Body of pancreas (tissue), 4 donors: ENCODE measurements around the gene KRTAP5-11. TPM values are rescaled to one million over a fixed set of nuclear protein-coding genes. Genes with fewer than 3 reads are reported as not detected.
"Not testable (repeated sequence)": the region's sequence is repeated elsewhere in the genome, so short reads cannot be mapped to it uniquely, and the experiment has no call there.

Experiments used
- ATAC-seq: fragments of 150-250 bp; one replicate; pipeline ENCODE4 v1.9.1; 2016
- DNase-seq, 4 donors: peaks; one replicate each; pipeline ENCODE4 v3.0.0-alpha.2; 2019
- H3K27ac ChIP-seq, 4 donors: fragments of 200-600 bp; sonication (generic); 1 replicate in 3 of 4; 2 replicates in 1 of 4; pipeline versions ENCODE4 v1.5.1 to v1.6.1; 2016 to 2019; ENCODE audit warnings: mild to moderate bottlenecking in 1 of 4, mixed read lengths in 1 of 4, moderate library complexity in 1 of 4
- H3K27me3 ChIP-seq, 2 donors: fragments of 200-600 bp; sonication (generic); one replicate each; pipeline ENCODE4 v1.6.0; 2016; ENCODE audit warnings: mild to moderate bottlenecking in 1 of 2
- H3K36me3 ChIP-seq, 2 donors: fragments of 200-600 bp; sonication (generic); replicated peaks in 1 of 2; 2 replicates each; pipeline ENCODE4 v1.5.1; 2016; ENCODE audit warnings: low read depth in 2 of 2; ENCODE audit not compliant: insufficient read depth in 1 of 2
- H3K4me1 ChIP-seq: fragments of 200-600 bp; sonication (generic); one replicate; pipeline ENCODE4 v1.6.0; 2016
- H3K4me3 ChIP-seq, 2 donors: fragments of 200-600 bp; sonication (generic); 1 replicate in 1 of 2; 2 replicates in 1 of 2; pipeline ENCODE4 v1.5.1; 2016 to 2019
- H3K9me3 ChIP-seq, 3 donors: fragments of 200-600 bp; sonication (generic); 1 replicate in 2 of 3; 2 replicates in 1 of 3; pipeline ENCODE4 v1.5.1; 2016
- CTCF ChIP-seq, 7 experiments: fragments of 450-650 bp in 4 of 7; fragments of 200-600 bp in 3 of 7; sonication (generic) in 3 of 7; IDR thresholded peaks; one replicate each; pipeline ENCODE4 v1.5.1; 2016 to 2019; ENCODE audit warnings: antibody characterized with exemption in 7 of 7
- POLR2A ChIP-seq, 3 donors: fragments of 450-650 bp; IDR thresholded peaks; one replicate each; pipeline ENCODE4 v1.6.1; 2016; ENCODE audit warnings: antibody characterized with exemption in 3 of 3, mild to moderate bottlenecking in 2 of 3
- WGBS, 2 donors: methylation state at CpG; one replicate each; pipeline ENCODE4 v1.1.5; 2017; 5-methylcytosine and 5-hydroxymethylcytosine counted together
- intact Hi-C: fragments of 100-400 bp; cut with DNase I; formaldehyde crosslinking; loops from one replicate; pipeline ENCODE4 v1.15.1; 2023
- total RNA-seq, 2 donors: library from RNA; depleted of rRNA; stranded (reverse); fragments of >200 nt; gene quantifications; one replicate each; pipeline ENCODE4 v1.1.0, GENCODE V29; 2016

The KRTAP5-11 gene, protein sequence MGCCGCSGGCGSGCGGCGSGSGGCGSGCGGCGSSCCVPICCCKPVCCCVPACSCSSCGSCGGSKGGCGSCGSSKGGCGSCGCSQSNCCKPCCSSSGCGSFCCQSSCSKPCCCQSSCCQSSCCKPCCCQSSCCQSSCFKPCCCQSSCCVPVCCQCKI
- total RNA-seq, result not detected

GRCh38 chr11:71582309-71582895, at the start of gene KRTAP5-11:
KRTAP5-11 (minus strand) TSS chr11:71582875; CDS start chr11:71582837, 38 bp downstream.
- intact Hi-C loops, result no loop called here
- H3K36me3 ChIP-seq, result no peaks in the 10 kb centered on the region
- no peaks in the 10 kb centered on the region for H3K27me3 ChIP-seq
- TF ChIP-seq CTCF (IDR thresholded peaks at IDR 0.05) (no peak), POLR2A (IDR thresholded peaks at IDR 0.05) (no peak)
- no peaks in the 10 kb centered on the region for H3K4me1 ChIP-seq
- DNase-seq (no peak), ATAC-seq (no peak)
- H3K9me3 ChIP-seq, result no peaks in the 10 kb centered on the region
- WGBS, 2 donors, result 67 to 72% methylated on average over 1 to 3 of the region's 3 CpGs
- no peak within 1 kb of the TSS for H3K27ac ChIP-seq
- no peak within 1 kb of the TSS for H3K4me3 ChIP-seq

- intact Hi-C loops, H3K27me3 ChIP-seq, DNase-seq, H3K9me3 ChIP-seq, H3K4me3 ChIP-seq, H3K36me3 ChIP-seq, H3K4me1 ChIP-seq, H3K27ac ChIP-seq, ATAC-seq: not testable (repeated sequence)
- WGBS, 2 donors, result 73 to 88% methylated on average over 9 to 18 of the region's 18 CpGs
Measured at GRCh38 chr11:71631551-71631950, 48.9 kb upstream of the KRTAP5-11 start.

DNA sequence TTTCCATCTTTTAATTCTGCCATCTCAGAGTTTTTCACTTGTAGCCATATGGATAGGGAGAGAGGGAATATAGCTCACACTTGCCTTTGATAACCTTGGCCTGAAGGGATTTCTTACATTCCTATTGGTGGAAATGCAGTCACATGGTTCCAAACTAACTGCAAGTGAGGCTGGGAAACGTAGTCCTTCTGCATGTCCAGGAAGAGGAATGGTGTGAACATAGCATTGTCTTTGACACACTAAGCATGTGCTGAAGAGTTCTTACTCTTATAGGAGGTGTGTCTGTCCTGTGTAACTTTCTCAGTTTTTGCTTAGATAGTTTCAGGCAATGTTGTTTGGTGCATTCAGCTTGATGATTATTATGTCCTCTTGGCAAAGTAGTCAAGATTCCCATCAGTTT, 47.4 kb upstream of the KRTAP5-11 start:
- H3K9me3 ChIP-seq, H3K4me1 ChIP-seq, H3K27me3 ChIP-seq, H3K27ac ChIP-seq, ATAC-seq, intact Hi-C loops, H3K4me3 ChIP-seq, DNase-seq, H3K36me3 ChIP-seq: not testable (repeated sequence)
- 57 to 63% methylated on average over 1 of the region's 1 CpG for WGBS, 2 donors

DNA sequence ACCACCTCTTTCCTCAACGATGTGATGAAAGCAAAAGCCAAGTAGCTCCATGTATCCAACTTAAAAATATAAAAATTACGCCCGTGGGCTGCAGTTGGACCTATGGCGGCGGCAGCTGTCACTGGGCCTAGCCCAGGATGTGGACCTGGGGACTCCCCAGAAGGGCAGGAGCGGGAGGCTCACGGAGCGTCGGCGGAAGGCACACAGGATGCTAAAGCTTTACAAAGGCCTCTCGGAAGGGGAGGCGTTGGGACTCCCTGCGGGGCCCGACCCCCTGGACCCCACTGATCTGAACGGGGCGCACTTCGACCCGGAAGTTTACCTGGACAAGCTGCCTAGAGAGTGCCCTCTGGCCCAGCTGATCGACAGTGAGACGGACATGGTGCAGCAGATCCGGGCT, 46.3 kb upstream of the KRTAP5-11 start:
- H3K36me3 ChIP-seq, H3K9me3 ChIP-seq, ATAC-seq, intact Hi-C loops, H3K27me3 ChIP-seq, DNase-seq, H3K4me3 ChIP-seq, H3K4me1 ChIP-seq, H3K27ac ChIP-seq: not testable (repeated sequence)
- WGBS, 2 donors, result 84 to 87% methylated on average over 21 of the region's 21 CpGs

GRCh38 chr11:71623226-71623625, 40.6 kb upstream of the KRTAP5-11 start:
- H3K4me1 ChIP-seq, H3K9me3 ChIP-seq, H3K4me3 ChIP-seq, DNase-seq, intact Hi-C loops, H3K36me3 ChIP-seq, H3K27ac ChIP-seq, ATAC-seq, H3K27me3 ChIP-seq: not testable (repeated sequence)
- 81 to 92% methylated on average over 11 of the region's 11 CpGs for WGBS, 2 donors

DNA sequence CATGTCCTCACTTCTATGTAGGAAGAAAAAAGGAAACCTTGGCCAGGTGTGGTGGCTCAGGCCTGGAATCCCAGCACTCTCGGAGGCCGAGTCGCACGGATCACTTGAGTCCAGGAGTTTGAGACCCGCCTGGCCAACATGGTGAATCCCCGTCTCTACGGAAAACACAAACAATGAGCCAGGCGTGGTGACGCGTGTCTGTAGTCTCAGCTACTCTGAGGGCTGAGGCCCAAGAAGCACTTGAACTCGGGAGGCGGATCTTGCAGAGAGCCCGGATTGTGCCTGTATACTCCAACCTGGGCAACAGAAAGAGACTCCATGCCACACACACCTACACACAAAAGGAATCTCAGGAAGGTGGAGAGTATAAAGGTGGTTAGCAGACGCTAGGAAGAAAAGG, 39.9 kb upstream of the KRTAP5-11 start:
- intact Hi-C loops, H3K27me3 ChIP-seq, H3K4me1 ChIP-seq, DNase-seq, H3K36me3 ChIP-seq, H3K9me3 ChIP-seq, H3K27ac ChIP-seq, ATAC-seq, H3K4me3 ChIP-seq: not testable (repeated sequence)
- WGBS, 2 donors, result 86 to 89% methylated on average over 14 of the region's 14 CpGs

GRCh38 chr11:71615003-71615402, 32.3 kb upstream of the KRTAP5-11 start:
- H3K9me3 ChIP-seq, H3K4me1 ChIP-seq, H3K27me3 ChIP-seq, intact Hi-C loops, H3K36me3 ChIP-seq, ATAC-seq, H3K4me3 ChIP-seq, H3K27ac ChIP-seq: not testable (repeated sequence)
- peak in 3 of 4 donors; percentile 14 to 31 (median 29) for DNase-seq
- WGBS, 2 donors, result 31 to 54% methylated on average over 9 to 12 of the region's 12 CpGs

DNA sequence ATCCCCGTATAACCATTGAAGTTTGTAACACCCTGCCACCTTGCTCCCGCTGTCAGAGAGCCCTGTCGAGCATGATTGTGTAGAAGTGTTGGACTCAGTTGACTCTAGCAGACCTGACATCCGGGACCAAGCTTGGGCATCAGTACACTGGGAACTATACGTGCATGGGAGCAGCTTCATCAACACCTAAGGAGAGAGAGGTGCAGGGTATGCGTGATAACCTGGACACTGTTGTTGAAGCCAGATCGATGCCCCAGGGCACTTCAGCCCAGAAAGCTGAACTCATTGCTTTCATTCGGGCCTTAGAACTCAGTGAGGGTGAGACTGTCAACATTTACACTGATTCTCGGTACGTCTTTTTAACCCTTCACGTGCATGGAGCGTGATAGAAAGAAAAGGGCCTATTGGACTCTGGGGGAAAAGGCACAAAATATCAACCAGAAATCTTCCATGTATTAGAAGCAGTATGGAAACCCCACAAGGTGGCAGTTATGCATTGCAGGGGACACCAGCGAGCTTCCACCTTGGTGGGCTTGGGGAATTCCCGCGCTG, 31.8 kb upstream of the KRTAP5-11 start:
- H3K27me3 ChIP-seq, H3K4me1 ChIP-seq, H3K4me3 ChIP-seq, H3K9me3 ChIP-seq, DNase-seq, H3K27ac ChIP-seq, H3K36me3 ChIP-seq, intact Hi-C loops, ATAC-seq: not testable (repeated sequence)
- 47 to 58% methylated on average over 13 to 15 of the region's 15 CpGs for WGBS, 2 donors

DNA sequence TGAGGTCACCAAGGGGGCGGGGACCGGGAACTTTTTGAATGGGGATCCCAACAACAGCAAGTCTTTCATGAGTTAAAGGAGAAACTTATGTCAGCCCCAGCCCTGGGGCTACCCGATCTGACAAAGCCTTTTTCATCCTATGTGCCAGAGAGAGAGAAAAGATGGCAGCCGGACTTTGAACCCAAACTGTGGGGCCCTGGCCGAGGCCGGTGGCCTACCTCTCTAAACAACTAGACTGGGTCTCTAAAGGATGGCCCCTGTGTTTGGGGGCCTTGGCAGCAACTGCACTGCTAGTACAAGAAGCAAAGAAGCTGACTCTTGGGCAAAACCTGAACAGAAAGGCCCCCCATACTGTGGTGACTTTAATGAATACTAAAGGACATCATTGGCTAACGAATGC, 31.3 kb upstream of the KRTAP5-11 start:
- WGBS, 2 donors, result 50 to 61% methylated on average over 7 of the region's 7 CpGs
- not testable (repeated sequence) for H3K27ac ChIP-seq

GRCh38 chr11:71611218-71611910, 28.7 kb upstream of the KRTAP5-11 start:
- H3K9me3 ChIP-seq, H3K27me3 ChIP-seq, H3K4me3 ChIP-seq, ATAC-seq, H3K36me3 ChIP-seq, DNase-seq, H3K4me1 ChIP-seq, H3K27ac ChIP-seq, intact Hi-C loops: not testable (repeated sequence)
- WGBS, 2 donors, result 38 to 44% methylated on average over 21 of the region's 21 CpGs

More for the DNA sequence above, 31.3 kb upstream of the KRTAP5-11 start:
- H3K27me3 ChIP-seq, intact Hi-C loops, H3K9me3 ChIP-seq, H3K4me3 ChIP-seq, ATAC-seq, DNase-seq, H3K4me1 ChIP-seq, H3K36me3 ChIP-seq: not testable (repeated sequence)

DNA sequence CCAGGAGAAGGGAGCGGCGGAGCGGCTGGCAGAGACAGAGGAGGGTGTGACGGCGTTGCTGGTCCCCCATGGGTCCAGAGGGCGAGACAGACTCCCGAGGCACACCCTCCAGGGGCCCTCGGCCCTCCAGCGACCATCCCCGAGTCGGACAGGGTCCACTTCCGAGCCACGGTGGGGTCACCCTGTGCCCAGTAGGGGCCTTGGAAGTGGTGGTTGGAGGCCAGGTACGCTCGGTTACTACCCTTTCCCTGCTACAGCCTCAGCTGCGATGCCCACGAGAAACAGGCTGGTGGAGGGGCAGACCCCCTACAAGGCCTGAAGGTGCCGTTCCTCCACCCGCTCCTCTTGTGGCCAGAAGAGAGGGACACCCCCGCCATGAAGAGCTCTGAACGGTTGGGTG, 25.6 kb upstream of the KRTAP5-11 start:
- H3K27ac ChIP-seq, H3K4me3 ChIP-seq, H3K27me3 ChIP-seq, DNase-seq, H3K36me3 ChIP-seq, ATAC-seq, H3K4me1 ChIP-seq, intact Hi-C loops, H3K9me3 ChIP-seq: not testable (repeated sequence)
- 14 to 43% methylated on average over 2 to 18 of the region's 21 CpGs for WGBS, 2 donors
